Measurements from ENCODE around the gene SH3TC1.

- TF ChIP-seq CTCF (optimal IDR thresholded peaks at IDR 0.05 in 1 of 3, IDR thresholded peaks at IDR 0.05 in 1 of 3, conservative IDR thresholded peaks at IDR 0.05 in 1 of 3; ENCODE audit: extremely low read depth in 1 of 3, insufficient read depth in 2 of 3, low read length in 3 of 3): no peak
- peak; percentile 59 for TF ChIP-seq EZH2 (IDR thresholded peaks at IDR 0.05; ENCODE audit: low read length)
These were observed 41.0 kb upstream of the SH3TC1 start for GRCh38 chr4:8157944-8158709.

All from keratinocyte (primary cell).